CD14-positive monocyte (primary cell): ENCODE data around the gene SPAG7. TPM values are rescaled to one million over a fixed set of nuclear protein-coding genes. Genes with fewer than 3 reads are reported as not detected.
A peak's percentile ranks its signal among the peaks of the same experiment; 100 is the strongest.

ENCODE experiments used
- DNase-seq, 3 donors: peaks; one replicate each; pipeline ENCODE4 v3.0.0-alpha.2; 2011 to 2022
- H2AFZ ChIP-seq: 2 replicates; pipeline ENCODE4 v1.6.0; 2012; ENCODE audit warnings: mild to moderate bottlenecking, low read depth, low read length, inconsistent platforms; ENCODE audit not compliant: insufficient read depth, poor library complexity, severe bottlenecking
- H3K27ac ChIP-seq, 2 donors: 1 replicate in 1 of 2; 2 replicates in 1 of 2; pipeline ENCODE4 v1.5.1; 2012 to 2013; ENCODE audit warnings: low read length in 2 of 2, control low read depth in 1 of 2, inconsistent platforms in 1 of 2, low read depth in 1 of 2, mild to moderate bottlenecking in 1 of 2
- H3K27me3 ChIP-seq, 2 donors: one replicate each; pipeline versions ENCODE4 v1.6.0 to v1.6.1; 2011 to 2013; ENCODE audit warnings: low read length in 2 of 2; ENCODE audit not compliant: control insufficient read depth in 2 of 2, insufficient read depth in 2 of 2
- H3K36me3 ChIP-seq, 2 donors: replicated peaks in 1 of 2; 1 replicate in 1 of 2; 2 replicates in 1 of 2; pipeline versions ENCODE4 v1.5.1 to v1.6.1; 2012 to 2013; ENCODE audit warnings: low read length in 2 of 2, control low read depth in 1 of 2, inconsistent platforms in 1 of 2, mild to moderate bottlenecking in 1 of 2; ENCODE audit not compliant: insufficient read depth in 2 of 2, control insufficient read depth in 1 of 2
- H3K4me1 ChIP-seq, 2 donors: 1 replicate in 1 of 2; 2 replicates in 1 of 2; pipeline versions ENCODE4 v1.5.1 to v1.6.1; 2012 to 2013; ENCODE audit warnings: low read length in 2 of 2, control low read depth in 1 of 2, inconsistent platforms in 1 of 2, mild to moderate bottlenecking in 1 of 2, moderate library complexity in 1 of 2; ENCODE audit not compliant: insufficient read depth in 2 of 2, control insufficient read depth in 1 of 2
- H3K4me2 ChIP-seq: replicated peaks from 2 replicates; pipeline ENCODE3; 2012; ENCODE audit warnings: low read length, moderate library complexity, mild to moderate bottlenecking; ENCODE audit not compliant: poor library complexity, severe bottlenecking; ENCODE audit errors: extremely low read depth
- H3K4me3 ChIP-seq, 3 experiments: fragments of 200-600 bp in 1 of 3; sonication (generic) in 1 of 3; replicated peaks in 1 of 3; 1 replicate in 2 of 3; 2 replicates in 1 of 3; pipeline ENCODE4 v1.5.1; 2011 to 2013; ENCODE audit warnings: low read length in 3 of 3, mild to moderate bottlenecking in 3 of 3, control low read depth in 2 of 3, low read depth in 2 of 3, inconsistent platforms in 1 of 3, moderate library complexity in 1 of 3
- H3K79me2 ChIP-seq: 2 replicates; pipeline ENCODE4 v1.6.0; 2012; ENCODE audit warnings: mild to moderate bottlenecking, control low read depth, inconsistent platforms, low read length, moderate library complexity; ENCODE audit not compliant: insufficient read depth
- H3K9ac ChIP-seq: 2 replicates; pipeline ENCODE4 v1.6.0; 2017; ENCODE audit warnings: low read length, mild to moderate bottlenecking; ENCODE audit not compliant: insufficient read depth, poor library complexity, severe bottlenecking
- H3K9me3 ChIP-seq, 2 donors: replicated peaks in 1 of 2; 1 replicate in 1 of 2; 2 replicates in 1 of 2; pipeline versions ENCODE4 v1.5.1 to v1.6.1; 2012 to 2013; ENCODE audit warnings: low read length in 2 of 2, control low read depth in 1 of 2; ENCODE audit not compliant: control insufficient read depth in 1 of 2, insufficient read depth in 1 of 2
- H4K20me1 ChIP-seq: 2 replicates; pipeline ENCODE4 v1.6.0; 2012; ENCODE audit warnings: mild to moderate bottlenecking, low read length, control low read depth, moderate library complexity; ENCODE audit not compliant: insufficient read depth
- H3K27ac Mint-ChIP-seq, 7 donors: one replicate each; pipeline ENCODE4 v1.8.0; 2020; ENCODE audit warnings: mild to moderate bottlenecking in 7 of 7, mixed read lengths in 7 of 7, moderate library complexity in 6 of 7, inconsistent platforms in 2 of 7
- H3K27me3 Mint-ChIP-seq, 3 donors: one replicate each; pipeline ENCODE4 v1.8.0; 2021 to 2022; ENCODE audit warnings: low read depth in 3 of 3, mild to moderate bottlenecking in 3 of 3, mixed read lengths in 3 of 3, moderate library complexity in 3 of 3, inconsistent platforms in 1 of 3
- H3K36me3 Mint-ChIP-seq, 2 donors: one replicate each; pipeline ENCODE4 v1.8.0; 2020; ENCODE audit warnings: mixed read lengths in 2 of 2, inconsistent platforms in 1 of 2, mild to moderate bottlenecking in 1 of 2
- H3K4me1 Mint-ChIP-seq: one replicate; pipeline ENCODE4 v1.8.0; 2020; ENCODE audit warnings: mild to moderate bottlenecking, mixed read lengths
- H3K4me3 Mint-ChIP-seq, 2 donors: one replicate each; pipeline ENCODE4 v1.8.0; 2020; ENCODE audit warnings: mild to moderate bottlenecking in 2 of 2, mixed read lengths in 2 of 2, moderate library complexity in 1 of 2
- H3K9me3 Mint-ChIP-seq, 7 donors: one replicate each; pipeline ENCODE4 v1.8.0; 2020 to 2022; ENCODE audit warnings: mixed read lengths in 7 of 7, mild to moderate bottlenecking in 6 of 7, moderate library complexity in 6 of 7, inconsistent platforms in 2 of 7
- CTCF ChIP-seq: fragments of 200-600 bp; IDR thresholded peaks from one replicate; pipeline ENCODE4 v1.8.0; 2022; ENCODE audit warnings: antibody characterized with exemption, mild to moderate bottlenecking
- WGBS: methylation state at CpG from one replicate; pipeline ENCODE4 v1.1.5; 2013; ENCODE audit warnings: missing lambda C conversion rate; ENCODE audit not compliant: insufficient coverage; 5-methylcytosine and 5-hydroxymethylcytosine counted together
- intact Hi-C, 2 donors: fragments of 100-400 bp; cut with micrococcal nuclease; formaldehyde crosslinking; loops; one replicate each; pipeline versions ENCODE4 v1.15.0 to v1.15.1; 2023
- polyA plus RNA-seq, 3 donors: library from polyadenylated mRNA; depleted of rRNA in 1 of 3; unstranded in 2 of 3; stranded (reverse) in 1 of 3; fragments of 300-500 nt in 2 of 3; fragments of >200 nt in 1 of 3; fragmentation: Illumina TruSeq in 2 of 3; gene quantifications; 1 replicate in 2 of 3; 2 replicates in 1 of 3; pipeline ENCODE4 v1.2.3, GENCODE V29; 2012 to 2021

SPAG7 gene
- polyA plus RNA-seq, 3 donors: 75.6 to 96.7 (median 85.1) TPM

GRCh38 chr17:4999430-5000093, 31.9 kb upstream of the SPAG7 start:
- intact Hi-C loops: loop anchor here (5.0 kb wide), 2 partner anchors 33 to 192 kb away; partner anchors contain the start of gene PLD2 (in 1 of the 2)
- peaks cover 26% of the 10 kb centered on the region for H4K20me1 ChIP-seq
- H3K27ac ChIP-seq: no peak overlapping the region
- TF ChIP-seq CTCF: no peak
- Mint-ChIP-seq H3K36me3 (peaks cover 44 to 47% of the 10 kb centered on the region in 2 donors), H3K4me3 (peak overlapping the region; percentile 85 to 91), H3K27ac (peak overlapping the region in 1 of 7 donors; percentile 51), H3K4me1 (peaks cover 34% of the 10 kb centered on the region), H3K27me3 (peaks cover 17 to 30% (median 18%) of the 10 kb centered on the region in 3 donors), H3K9me3 (peaks cover 0 to 2% (median 0%) of the 10 kb centered on the region in 7 donors)
- H2AFZ ChIP-seq: no peak overlapping the region
- WGBS: 90% methylated on average over 12 of the region's 12 CpGs
- peaks cover 9% of the 10 kb centered on the region for H3K79me2 ChIP-seq
- peak overlapping the region; percentile 89 for H3K4me2 ChIP-seq
- DNase-seq: no peak
- H3K9me3 ChIP-seq: no peaks in the 10 kb centered on the region
- H3K27me3 ChIP-seq: peaks cover 0 to 10% of the 10 kb centered on the region in 2 donors
- no peak overlapping the region for H3K9ac ChIP-seq
- peaks cover 21 to 29% of the 10 kb centered on the region in 2 donors for H3K4me1 ChIP-seq
- peaks cover 37 to 40% of the 10 kb centered on the region in 2 donors for H3K36me3 ChIP-seq
- H3K4me3 ChIP-seq: peak overlapping the region in 1 of 3 experiments; percentile 89

GRCh38 chr17:4998732-4999429, 31.3 kb upstream of the SPAG7 start:
- no peak for DNase-seq
- Histone ChIP-seq H3K4me3 (peak overlapping the region; percentile 52 to 89 (median 68)), H3K9me3 (no peaks in the 10 kb centered on the region), H3K4me1 (peaks cover 21 to 29% of the 10 kb centered on the region in 2 donors), H3K27ac (peak overlapping the region in 1 of 2 donors; percentile 45), H3K4me2 (peak overlapping the region; percentile 89), H3K9ac (peak overlapping the region; percentile 73), H3K27me3 (peaks cover 0 to 10% of the 10 kb centered on the region in 2 donors), H3K79me2 (peaks cover 9% of the 10 kb centered on the region), H3K36me3 (peaks cover 30 to 33% of the 10 kb centered on the region in 2 donors), H2AFZ (peak overlapping the region; percentile 89), H4K20me1 (peaks cover 26% of the 10 kb centered on the region)
- intact Hi-C loops: loop anchor here (5.0 kb wide), 2 partner anchors 33 to 192 kb away; partner anchors contain the start of gene PLD2 (in 1 of the 2)
- H3K36me3 Mint-ChIP-seq: peaks cover 37 to 40% of the 10 kb centered on the region in 2 donors
- peak overlapping the region; percentile 85 to 91 for H3K4me3 Mint-ChIP-seq
- WGBS: 60% methylated on average over 10 of the region's 14 CpGs
- peak overlapping the region in 1 of 7 donors; percentile 77 for H3K27ac Mint-ChIP-seq
- TF ChIP-seq CTCF: no peak
- peaks cover 34% of the 10 kb centered on the region for H3K4me1 Mint-ChIP-seq
- peaks cover 0 to 2% (median 0%) of the 10 kb centered on the region in 7 donors for H3K9me3 Mint-ChIP-seq
- peaks cover 17 to 31% (median 18%) of the 10 kb centered on the region in 3 donors for H3K27me3 Mint-ChIP-seq
